ENCODE results near the gene LIPE. TPM values are rescaled to one million over a fixed set of nuclear protein-coding genes. Genes with fewer than 3 reads are reported as not detected.

The LIPE gene
- total and polyA plus RNA-seq, 7 donors: 5.3 to 27.7 (median 9.3) TPM

- ATAC-seq: peak in 2 of 4 donors; percentile 12 to 17
- no peak overlapping the region for H3K27ac ChIP-seq
- DNase-seq: no peak
- H3K36me3 ChIP-seq (ENCODE audit: insufficient read depth in 1 of 2, low read depth in 1 of 2): peaks cover 0 to 19% of the 10 kb centered on the region in 2 donors
- H3K9me3 ChIP-seq: no peaks in the 10 kb centered on the region
- H3K27me3 ChIP-seq (ENCODE audit: insufficient read depth in 3 of 3, low read length in 2 of 3): no peaks in the 10 kb centered on the region
- H3K4me3 ChIP-seq: no peak overlapping the region
- 61 to 67% (median 66%) methylated on average over 17 of the region's 17 CpGs for WGBS, 3 donors
- H3K4me1 ChIP-seq: no peaks in the 10 kb centered on the region
- intact Hi-C loops (cut with DNase I): no loop called here
- TF ChIP-seq CTCF (IDR thresholded peaks at IDR 0.05): no peak
Observed at GRCh38 chr19:42378225-42379215, 48.7 kb downstream of the LIPE start.

GRCh38 chr19:42376177-42376555 is 51.0 kb downstream of the LIPE start:
- ATAC-seq: no peak

GRCh38 chr19:42375415-42376176 is 51.6 kb downstream of the LIPE start:
- intact Hi-C loops (cut with DNase I): no loop called here
- no peak for TF ChIP-seq CTCF (IDR thresholded peaks at IDR 0.05)
- no peaks in the 10 kb centered on the region for H3K9me3 ChIP-seq
- no peaks in the 10 kb centered on the region for H3K27me3 ChIP-seq (ENCODE audit: insufficient read depth in 3 of 3, low read length in 2 of 3)
- H3K36me3 ChIP-seq (ENCODE audit: insufficient read depth in 1 of 2, low read depth in 1 of 2): peaks cover 0 to 21% of the 10 kb centered on the region in 2 donors
- 89 to 92% (median 91%) methylated on average over 51 to 54 of the region's 54 CpGs for WGBS, 3 donors
- H3K4me3 ChIP-seq: no peak overlapping the region
- no peaks in the 10 kb centered on the region for H3K4me1 ChIP-seq
- no peak for DNase-seq
- no peak for ATAC-seq
- H3K27ac ChIP-seq: no peak overlapping the region

More at GRCh38 chr19:42376177-42376555, 51.0 kb downstream of the LIPE start:
- Histone ChIP-seq H3K36me3 (ENCODE audit: insufficient read depth in 1 of 2, low read depth in 1 of 2) (peaks cover 0 to 19% of the 10 kb centered on the region in 2 donors), H3K27ac (no peak overlapping the region), H3K9me3 (no peaks in the 10 kb centered on the region), H3K27me3 (ENCODE audit: insufficient read depth in 3 of 3, low read length in 2 of 3) (no peaks in the 10 kb centered on the region), H3K4me1 (no peaks in the 10 kb centered on the region), H3K4me3 (no peak overlapping the region)
- 92 to 96% (median 94%) methylated on average over 17 of the region's 17 CpGs for WGBS, 3 donors
- no peak for TF ChIP-seq CTCF (IDR thresholded peaks at IDR 0.05)
- intact Hi-C loops (cut with DNase I): no loop called here
- DNase-seq: no peak

GRCh38 chr19:42374826-42375376 is 52.3 kb downstream of the LIPE start:
- 94 to 96% (median 96%) methylated on average over 11 of the region's 11 CpGs for WGBS, 3 donors
- H3K36me3 ChIP-seq (ENCODE audit: insufficient read depth in 1 of 2, low read depth in 1 of 2): peaks cover 0 to 21% of the 10 kb centered on the region in 2 donors

More at GRCh38 chr19:42374826-42375376, 52.3 kb downstream of the LIPE start:
- no peak for TF ChIP-seq CTCF (IDR thresholded peaks at IDR 0.05)
- Histone ChIP-seq H3K4me3 (no peak overlapping the region), H3K27ac (no peak overlapping the region), H3K4me1 (no peaks in the 10 kb centered on the region), H3K9me3 (no peaks in the 10 kb centered on the region), H3K27me3 (ENCODE audit: insufficient read depth in 3 of 3, low read length in 2 of 3) (no peaks in the 10 kb centered on the region)
- no peak for DNase-seq
- ATAC-seq: no peak
- intact Hi-C loops (cut with DNase I): no loop called here

Data from psoas muscle (tissue), 8 donors.